ENCODE results near the gene SYT12. TPM values are rescaled to one million over a fixed set of nuclear protein-coding genes. Genes with fewer than 3 reads are reported as not detected.
A peak's percentile ranks its signal among the peaks of the same experiment; 100 is the strongest.
"Not testable (repeated sequence)": the region's sequence is repeated elsewhere in the genome, so short reads cannot be mapped to it uniquely, and the experiment has no call there.

Gene SYT12, protein sequence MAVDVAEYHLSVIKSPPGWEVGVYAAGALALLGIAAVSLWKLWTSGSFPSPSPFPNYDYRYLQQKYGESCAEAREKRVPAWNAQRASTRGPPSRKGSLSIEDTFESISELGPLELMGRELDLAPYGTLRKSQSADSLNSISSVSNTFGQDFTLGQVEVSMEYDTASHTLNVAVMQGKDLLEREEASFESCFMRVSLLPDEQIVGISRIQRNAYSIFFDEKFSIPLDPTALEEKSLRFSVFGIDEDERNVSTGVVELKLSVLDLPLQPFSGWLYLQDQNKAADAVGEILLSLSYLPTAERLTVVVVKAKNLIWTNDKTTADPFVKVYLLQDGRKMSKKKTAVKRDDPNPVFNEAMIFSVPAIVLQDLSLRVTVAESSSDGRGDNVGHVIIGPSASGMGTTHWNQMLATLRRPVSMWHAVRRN
- total RNA-seq, result under 0.01 TPM

GRCh38 chr11:67022961-67023956 lies at the start of gene SYT12:
Gene SYT12 (plus strand): TSS chr11:67023134. CDS start chr11:67030145, 7,011 bp downstream.
- no peak for DNase-seq (ENCODE audit: low read depth in 2 of 3, low spot score in 2 of 3)

DNA sequence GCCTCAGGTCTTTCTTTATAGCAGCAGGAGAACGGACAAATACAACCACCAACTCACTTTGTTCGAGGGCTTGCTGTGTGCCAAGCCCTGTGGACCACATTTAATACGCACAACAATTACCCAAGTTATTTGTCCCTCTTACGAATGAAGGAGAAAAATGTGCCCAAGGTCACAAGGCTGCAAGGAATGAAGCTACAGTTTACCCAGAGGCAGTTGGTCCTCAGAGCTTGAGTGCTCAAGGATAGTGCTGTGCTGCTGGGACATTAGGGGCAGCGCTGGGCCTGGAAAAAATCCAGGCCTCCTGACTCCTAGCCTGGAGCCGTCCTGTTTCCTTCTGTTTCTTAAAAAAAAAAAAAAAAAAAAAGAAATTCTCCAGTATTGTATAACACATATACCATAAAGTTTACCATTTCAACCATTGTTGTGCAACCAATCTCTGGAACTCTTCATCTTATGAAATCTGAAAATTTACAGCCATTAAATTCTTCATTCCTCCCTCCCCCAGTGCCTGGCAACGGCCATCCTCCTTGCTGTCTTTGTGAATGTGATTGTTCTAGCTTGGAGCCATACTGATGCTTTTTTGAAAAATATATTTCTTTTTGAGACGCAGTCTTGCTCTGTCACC lies 48.9 kb upstream of the SYT12 start:
- no peak for DNase-seq (ENCODE audit: low read depth in 2 of 3, low spot score in 2 of 3)

DNA sequence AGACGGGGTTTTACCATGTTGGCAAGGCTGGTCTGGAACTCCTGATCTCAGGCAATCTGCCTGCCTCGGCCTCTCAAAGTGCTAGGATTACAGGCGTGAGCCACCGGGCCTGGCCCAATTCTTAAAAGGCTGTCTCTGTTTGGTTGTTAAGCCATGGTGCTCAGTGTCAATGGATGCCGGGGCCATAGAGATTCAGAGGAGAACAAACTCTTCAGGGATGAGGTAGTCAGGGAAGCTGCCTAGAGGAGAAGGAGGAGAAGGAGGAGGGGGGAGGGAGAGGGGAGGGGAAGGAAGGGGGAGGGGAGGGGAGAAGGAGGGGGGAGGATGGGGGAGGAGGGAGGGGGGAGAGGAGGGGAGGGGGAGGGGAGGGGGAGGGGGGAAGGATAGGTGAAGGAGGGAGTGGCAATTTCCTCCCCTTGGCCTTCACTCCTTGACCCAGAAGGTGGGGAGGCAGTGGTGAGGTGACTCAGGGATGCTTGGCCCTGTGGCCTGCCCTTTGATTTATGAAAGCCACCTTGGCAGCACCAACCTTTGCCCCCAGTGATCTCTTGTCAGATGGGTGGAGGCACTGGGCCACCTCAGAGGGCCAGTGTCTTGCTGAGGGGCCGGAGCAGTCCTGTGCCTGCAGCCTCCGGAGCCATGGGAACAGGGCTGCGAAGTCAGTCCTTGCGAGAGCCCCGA lies 48.1 kb upstream of the SYT12 start, which contains the start of gene C11orf86:
C11orf86 (plus strand) TSS at position 581 of the 681 bp plus-strand sequence; CDS start at position 640, 59 bp downstream.
- no peak for DNase-seq (ENCODE audit: low read depth in 2 of 3, low spot score in 2 of 3)

GRCh38 chr11:66975405-66976027 lies 47.4 kb upstream of the SYT12 start:
- DNase-seq (ENCODE audit: low read depth in 2 of 3, low spot score in 2 of 3), result no peak

DNA sequence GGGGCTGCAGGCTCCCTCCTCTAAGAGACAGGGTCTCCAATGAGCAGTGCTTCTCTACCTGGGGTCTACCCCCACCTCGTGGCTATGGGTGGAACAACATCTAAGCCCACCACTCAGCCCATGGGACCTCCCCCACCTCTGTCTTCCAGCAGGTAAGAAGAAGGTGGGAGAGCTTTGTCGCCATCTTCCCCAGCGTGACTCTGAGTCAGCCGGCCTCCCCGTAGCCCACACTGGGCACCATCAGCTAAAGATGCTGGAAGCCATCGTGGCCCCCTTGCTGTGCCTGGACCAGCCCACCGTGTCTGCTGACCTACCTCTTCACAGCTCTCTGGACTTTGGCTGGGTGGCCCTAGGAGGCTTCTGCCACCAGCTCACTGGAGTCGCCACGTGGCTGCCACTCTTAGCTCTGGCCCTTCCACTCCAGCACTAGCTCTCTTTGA lies 46.9 kb upstream of the SYT12 start:
- peak in 2 of 3 donors; percentile 26 to 47 for DNase-seq (ENCODE audit: low read depth in 2 of 3, low spot score in 2 of 3)

- DNase-seq (ENCODE audit: low read depth in 2 of 3, low spot score in 2 of 3), result no peak
Observed at GRCh38 chr11:66976925-66977324, 46.0 kb upstream of the SYT12 start.

DNA sequence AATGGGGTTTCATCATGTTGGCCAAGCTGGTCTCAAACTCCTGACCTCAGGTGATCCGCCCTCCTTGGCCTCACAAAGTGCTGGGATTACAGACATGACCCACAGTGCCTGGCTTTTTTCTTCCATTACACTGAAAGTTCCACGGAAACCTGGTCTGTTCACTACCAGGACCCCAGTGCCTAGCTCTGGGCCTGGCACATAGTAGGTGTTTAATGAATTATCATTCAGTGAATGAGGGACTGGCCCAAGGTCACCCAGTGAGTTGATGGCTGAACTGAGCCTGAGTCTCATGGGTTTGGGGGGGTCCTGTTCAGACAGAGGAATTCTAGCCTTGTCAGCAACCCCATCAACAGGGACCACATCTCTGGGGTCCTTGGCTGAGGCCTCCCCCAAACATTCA lies 44.7 kb upstream of the SYT12 start:
- DNase-seq (ENCODE audit: low read depth in 2 of 3, low spot score in 2 of 3), result no peak

- no peak for DNase-seq (ENCODE audit: low read depth in 2 of 3, low spot score in 2 of 3)
Observed at GRCh38 chr11:66978717-66979116, 44.2 kb upstream of the SYT12 start.

- no peak for DNase-seq (ENCODE audit: low read depth in 2 of 3, low spot score in 2 of 3)
Observed at GRCh38 chr11:66979336-66979980, 43.5 kb upstream of the SYT12 start.

- DNase-seq (ENCODE audit: low read depth in 2 of 3, low spot score in 2 of 3), result peak in 2 of 3 donors; percentile 86 to 92
Observed at GRCh38 chr11:66981976-66982578, 40.9 kb upstream of the SYT12 start.

- no peak for DNase-seq (ENCODE audit: low read depth in 2 of 3, low spot score in 2 of 3)
Observed at GRCh38 chr11:66983275-66983924, 39.5 kb upstream of the SYT12 start.

GRCh38 chr11:66985508-66986177 lies 37.3 kb upstream of the SYT12 start:
- DNase-seq (ENCODE audit: low read depth in 2 of 3, low spot score in 2 of 3), result no peak

DNA sequence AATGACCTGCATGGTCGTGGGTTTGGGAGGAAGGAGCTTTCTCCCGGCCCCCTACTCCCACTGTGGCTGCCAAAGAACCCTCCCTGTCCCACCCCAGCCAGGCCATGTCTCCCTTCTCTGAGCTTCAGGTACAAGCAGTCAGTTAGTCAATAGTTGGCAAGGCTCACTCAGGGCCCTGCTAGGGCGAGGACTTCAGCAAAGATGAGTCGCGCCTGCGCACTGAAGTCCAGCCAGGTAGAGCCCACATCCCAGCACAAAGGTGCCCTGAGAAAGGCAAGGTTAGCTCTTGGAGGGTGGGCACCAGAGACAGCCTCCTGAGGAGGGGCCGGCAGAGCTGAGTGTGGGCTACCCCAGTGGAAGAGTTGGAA lies 36.8 kb upstream of the SYT12 start:
- no peak for DNase-seq (ENCODE audit: low read depth in 2 of 3, low spot score in 2 of 3)

- no peak for DNase-seq (ENCODE audit: low read depth in 2 of 3, low spot score in 2 of 3)
Observed at GRCh38 chr11:66987158-66987620, 35.7 kb upstream of the SYT12 start.

- no peak for DNase-seq (ENCODE audit: low read depth in 2 of 3, low spot score in 2 of 3)
Observed at GRCh38 chr11:66987924-66988637, 34.9 kb upstream of the SYT12 start.

DNA sequence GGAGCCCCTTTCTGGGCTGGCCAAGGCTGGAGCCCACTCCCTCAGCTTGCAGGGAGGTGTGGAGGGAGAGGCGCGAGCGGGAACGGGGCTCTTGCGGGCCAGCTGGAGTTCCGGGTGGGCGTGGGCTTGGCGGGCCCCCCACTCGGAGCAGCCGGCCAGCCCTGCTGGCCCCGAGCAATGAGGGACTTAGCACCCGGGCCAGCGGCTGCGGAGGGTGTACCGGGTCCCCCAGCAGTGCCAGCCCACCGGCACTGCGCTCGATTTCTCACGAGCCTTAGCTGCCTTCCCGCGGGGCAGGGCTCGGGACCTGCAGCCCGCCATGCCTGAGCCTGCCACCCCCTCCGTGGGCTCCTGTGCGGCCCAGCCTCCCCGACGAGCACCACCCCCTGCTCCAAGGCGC lies 34.2 kb upstream of the SYT12 start:
- not testable (repeated sequence) for DNase-seq (ENCODE audit: low read depth in 2 of 3, low spot score in 2 of 3)

DNA sequence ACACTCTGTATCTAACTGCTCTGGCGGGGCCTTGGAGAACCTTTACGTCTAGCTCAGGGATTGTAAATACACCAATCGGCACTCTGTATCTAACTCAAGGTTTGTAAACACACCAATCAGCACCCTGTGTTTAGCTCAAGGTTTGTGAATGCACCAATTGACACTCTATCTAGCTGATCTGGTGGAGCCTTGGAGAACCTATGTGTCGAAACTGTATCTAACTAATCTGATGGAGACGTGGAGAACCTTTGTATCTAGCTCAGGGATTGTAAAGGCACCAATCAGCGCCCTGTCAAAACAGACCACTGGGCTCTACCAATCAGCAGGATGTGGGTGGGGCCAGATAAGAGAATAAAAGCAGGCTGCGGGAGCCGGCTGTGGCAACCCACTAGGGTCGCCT lies 33.6 kb upstream of the SYT12 start:
- not testable (repeated sequence) for DNase-seq (ENCODE audit: low read depth in 2 of 3, low spot score in 2 of 3)
